IMR-90 (cell line): Measurements from ENCODE around the gene ADGRL1. TPM values are rescaled to one million over a fixed set of nuclear protein-coding genes. Genes with fewer than 3 reads are reported as not detected.
"Not testable (repeated sequence)": the region's sequence is repeated elsewhere in the genome, so short reads cannot be mapped to it uniquely, and the experiment has no call there.

Experiments used
- ATAC-seq: fragments of 200-7000 bp; cut with Tn5 transposase; 2 replicates; pipeline ENCODE4 v1.9.1; 2020; ENCODE audit warnings: low read depth, mild to moderate bottlenecking, moderate library complexity
- BruUV-seq: library from RNA; stranded (reverse); fragments of 400-500 nt; replicated peaks from 2 replicates; lab custom pipeline; 2021; lab: Mats Ljungman, UMichigan
- CTCF ChIA-PET: fragments of 300-600 bp; formaldehyde crosslinking; extraction: SDS; loops from one replicate; lab custom pipeline; 2021; ENCODE audit warnings: antibody characterized with exemption; lab: Yijun Ruan, JAX
- POLR2A ChIA-PET: fragments of 300-600 bp; sonication (Branson Sonifier 250); formaldehyde crosslinking; loops from one replicate; lab custom pipeline; 2022; ENCODE audit warnings: antibody characterized with exemption; ENCODE audit not compliant: unreplicated experiment; lab: Charles Lee
- DNase-seq: peaks from one replicate; pipeline ENCODE4 v3.0.0; 2013
- H2AFZ ChIP-seq: replicated peaks from 2 replicates; pipeline ENCODE3; 2013; ENCODE audit warnings: low read length, mild to moderate bottlenecking; ENCODE audit not compliant: poor library complexity
- H2AK5ac ChIP-seq: 2 replicates; pipeline ENCODE4 v1.6.1; 2013; ENCODE audit warnings: low read depth, low read length, inconsistent platforms
- H2AK9ac ChIP-seq: replicated peaks from 2 replicates; pipeline ENCODE3; 2013; ENCODE audit warnings: mild to moderate bottlenecking, low read depth, low read length, moderate library complexity; ENCODE audit not compliant: poor library complexity
- H2BK120ac ChIP-seq: 2 replicates; pipeline ENCODE4 v1.6.1; 2013; ENCODE audit warnings: low read depth, low read length, inconsistent platforms
- H2BK15ac ChIP-seq: 3 replicates; pipeline ENCODE4 v1.6.1; 2013; ENCODE audit warnings: low read depth, low read length, inconsistent platforms
- H2BK20ac ChIP-seq: 2 replicates; pipeline ENCODE4 v1.6.1; 2013; ENCODE audit warnings: low read depth, mild to moderate bottlenecking, inconsistent platforms, low read length, moderate library complexity
- H2BK5ac ChIP-seq: 2 replicates; pipeline ENCODE4 v1.6.1; 2013; ENCODE audit warnings: mild to moderate bottlenecking, low read depth, low read length, inconsistent platforms; ENCODE audit not compliant: poor library complexity, severe bottlenecking
- H3K14ac ChIP-seq: replicated peaks from 2 replicates; pipeline ENCODE4 v1.6.1; 2013; ENCODE audit warnings: low read depth, low read length, inconsistent platforms
- H3K18ac ChIP-seq: 2 replicates; pipeline ENCODE4 v1.6.1; 2013; ENCODE audit warnings: low read depth, low read length, control low read depth
- H3K23ac ChIP-seq: 2 replicates; pipeline ENCODE4 v1.6.1; 2013; ENCODE audit warnings: low read depth, low read length, inconsistent platforms
- H3K27ac ChIP-seq: 2 replicates; pipeline ENCODE4 v1.5.1; 2013; ENCODE audit warnings: mild to moderate bottlenecking, control low read depth, low read length; ENCODE audit not compliant: insufficient read depth
- H3K27me3 ChIP-seq: 2 replicates; pipeline ENCODE4 v1.6.1; 2013; ENCODE audit warnings: low read length; ENCODE audit not compliant: control insufficient read depth, insufficient read depth
- H3K36me3 ChIP-seq: 2 replicates; pipeline ENCODE4 v1.6.1; 2013; ENCODE audit warnings: low read length, mixed read lengths; ENCODE audit not compliant: control insufficient read depth, insufficient read depth
- H3K4ac ChIP-seq: 2 replicates; pipeline ENCODE4 v1.6.1; 2013; ENCODE audit warnings: low read depth, low read length, inconsistent platforms
- H3K4me1 ChIP-seq: 2 replicates; pipeline ENCODE4 v1.6.1; 2013; ENCODE audit warnings: low read length, mixed read lengths; ENCODE audit not compliant: control insufficient read depth, insufficient read depth
- H3K4me2 ChIP-seq: 2 replicates; pipeline ENCODE4 v1.6.1; 2013; ENCODE audit warnings: low read depth, mild to moderate bottlenecking, control low read depth, low read length, moderate library complexity
- H3K4me3 ChIP-seq: 2 replicates; pipeline ENCODE4 v1.5.1; 2013; ENCODE audit warnings: low read depth, mild to moderate bottlenecking, control low read depth, low read length, moderate library complexity; ENCODE audit not compliant: insufficient read depth
- H3K56ac ChIP-seq: 2 replicates; pipeline ENCODE4 v1.6.1; 2013; ENCODE audit warnings: low read length, inconsistent platforms; ENCODE audit not compliant: insufficient read depth; ENCODE audit errors: extremely low read depth
- H3K79me1 ChIP-seq, 2 experiments: 2 replicates each; pipeline ENCODE4 v1.6.1; 2013; ENCODE audit warnings: low read length in 2 of 2, inconsistent platforms in 1 of 2, low read depth in 1 of 2
- H3K9ac ChIP-seq: 2 replicates; pipeline ENCODE4 v1.6.1; 2013; ENCODE audit warnings: low read depth, low read length, control low read depth
- H3K9me1 ChIP-seq: 2 replicates; pipeline ENCODE4 v1.6.1; 2013; ENCODE audit warnings: low read length, inconsistent platforms; ENCODE audit not compliant: insufficient read depth
- H3K9me3 ChIP-seq: 2 replicates; pipeline ENCODE4 v1.6.1; 2013; ENCODE audit warnings: low read length; ENCODE audit not compliant: control insufficient read depth, insufficient read depth
- H4K20me1 ChIP-seq: 2 replicates; pipeline ENCODE4 v1.6.1; 2013; ENCODE audit warnings: low read length, inconsistent platforms; ENCODE audit not compliant: insufficient read depth
- H4K5ac ChIP-seq: 2 replicates; pipeline ENCODE4 v1.6.1; 2013; ENCODE audit warnings: mild to moderate bottlenecking, low read depth, low read length, control low read depth
- H4K8ac ChIP-seq, 2 experiments: 2 replicates each; pipeline ENCODE4 v1.6.1; 2013; ENCODE audit warnings: low read depth in 2 of 2, low read length in 2 of 2, control low read depth in 1 of 2, inconsistent platforms in 1 of 2
- H4K91ac ChIP-seq: 2 replicates; pipeline ENCODE4 v1.6.1; 2013; ENCODE audit warnings: low read depth, low read length, inconsistent platforms; ENCODE audit not compliant: insufficient read depth
- WGBS, 2 experiments: methylation state at CpG; one replicate each; pipeline versions ENCODE4 v1.1.5 to v1.1.7; 2013; ENCODE audit warnings: missing lambda C conversion rate in 2 of 2; ENCODE audit not compliant: insufficient read length in 1 of 2; ENCODE audit errors: extremely low coverage in 2 of 2; 5-methylcytosine and 5-hydroxymethylcytosine counted together
- dilution Hi-C: fragments of 300-500 bp; cut with HindIII; formaldehyde crosslinking; loops from one replicate; pipeline ENCODE4 v1.14.3; 2018; ENCODE audit warnings: low sequenced_read_pairs; ENCODE audit not compliant: unreplicated experiment
- in situ Hi-C: fragments of 300-500 bp; cut with MboI; formaldehyde crosslinking; loops from 3 replicates; pipeline ENCODE4 v1.14.3; 2019; ENCODE audit warnings: low sequenced_read_pairs, inconsistent platforms, mixed read lengths
- intact Hi-C: fragments of 100-400 bp; cut with micrococcal nuclease; formaldehyde crosslinking; loops from 2 replicates; pipeline ENCODE4 v1.10.0; 2022
- polyA plus RNA-seq, 3 experiments: library from polyadenylated mRNA; depleted of rRNA; stranded (reverse); fragments of >200 nt; gene quantifications; 2 replicates each; pipeline ENCODE4 v1.2.3, GENCODE V29; 2012; ENCODE audit warnings: low replicate concordance in 1 of 3
- total RNA-seq: library from RNA; depleted of rRNA; stranded (reverse); fragments of >200 nt; gene quantifications from 2 replicates; pipeline ENCODE4 v1.2.3, GENCODE V29; 2012

Gene ADGRL1
- total and polyA plus RNA-seq, 2 of the 4 experiments (the other 2 are of a cell fraction), result 0.72 to 2.2 TPM

- H4K5ac ChIP-seq, H3K9ac ChIP-seq, dilution Hi-C loops: not testable (repeated sequence)
Observed at GRCh38 chr19:14203788-14204187, 2.2 kb downstream of the ADGRL1 start.

More at GRCh38 chr19:14203788-14204187, 2.2 kb downstream of the ADGRL1 start:
- H3K9me1 ChIP-seq, H2BK15ac ChIP-seq, H4K20me1 ChIP-seq, H3K79me1 ChIP-seq, H2AK5ac ChIP-seq, H3K4ac ChIP-seq, ATAC-seq, H3K9me3 ChIP-seq, H2AK9ac ChIP-seq, BruUV-seq, H3K4me1 ChIP-seq, H3K4me3 ChIP-seq, H3K14ac ChIP-seq, H3K18ac ChIP-seq, CTCF ChIA-PET, POLR2A ChIA-PET, H4K8ac ChIP-seq, H3K23ac ChIP-seq, H4K91ac ChIP-seq, H2BK5ac ChIP-seq, H2AFZ ChIP-seq, DNase-seq, H2BK120ac ChIP-seq, H3K4me2 ChIP-seq, in situ Hi-C loops, H3K56ac ChIP-seq, H2BK20ac ChIP-seq, H3K27ac ChIP-seq, H3K36me3 ChIP-seq: not testable (repeated sequence)
- intact Hi-C loops, result loop anchor here (5.0 kb wide), 1 partner anchor 321 kb away; no protein-coding TSS in a partner anchor
- H3K27me3 ChIP-seq, result peaks cover 41% of the 10 kb centered on the region
- WGBS, 2 experiments, result no CpG with 5 or more reads among the region's 20 CpGs
